Upper lobe of right lung (tissue), 1 donor: ENCODE data around the gene ERICH2. TPM values are rescaled to one million over a fixed set of nuclear protein-coding genes. Genes with fewer than 3 reads are reported as not detected.

ENCODE experiments used
- ATAC-seq: fragments of 200-7000 bp; cut with Tn5 transposase; one replicate; pipeline ENCODE4 v1.9.1; 2020; ENCODE audit warnings: mild to moderate bottlenecking, moderate library complexity
- DNase-seq: peaks from one replicate; pipeline ENCODE4 v3.0.0-alpha.2; 2020
- H3K27ac ChIP-seq: fragments of 200-600 bp; one replicate; pipeline ENCODE4 v1.8.0; 2022
- H3K27me3 ChIP-seq: fragments of 200-600 bp; one replicate; pipeline ENCODE4 v1.8.0; 2022; ENCODE audit warnings: mild to moderate bottlenecking
- H3K36me3 ChIP-seq: fragments of 200-600 bp; one replicate; pipeline ENCODE4 v1.8.0; 2022
- H3K4me1 ChIP-seq: fragments of 200-600 bp; one replicate; pipeline ENCODE4 v1.8.0; 2022
- H3K4me3 ChIP-seq: fragments of 200-600 bp; one replicate; pipeline ENCODE4 v1.8.0; 2022; ENCODE audit warnings: mild to moderate bottlenecking
- H3K9me3 ChIP-seq: fragments of 200-600 bp; one replicate; pipeline ENCODE4 v1.8.0; 2022
- CTCF ChIP-seq: fragments of 200-600 bp; IDR thresholded peaks from one replicate; pipeline ENCODE4 v1.8.0; 2022; ENCODE audit warnings: antibody characterized with exemption
- intact Hi-C: fragments of 100-400 bp; cut with DNase I; formaldehyde crosslinking; loops from one replicate; pipeline ENCODE4 v1.11.0; 2022
- total RNA-seq: library from RNA; stranded (reverse); fragmentation: NEBNext Ultra II Directional; extraction: Animal tissue kit (Norgen Biotek cat#: 25700); gene quantifications from one replicate; pipeline ENCODE4 v1.2.1, GENCODE V29; 2021
- donor health status: DM: no; HTN: yes; CAD: no; lungs with severe emphysema.

The ERICH2 gene
- total RNA-seq, 1 donor from 2014 or later: 5.6 TPM

- peaks cover 68% of the 10 kb centered on the region for H3K4me1 ChIP-seq
- TF ChIP-seq CTCF: no peak
- H3K4me3 ChIP-seq: no peak overlapping the region
- no peaks in the 10 kb centered on the region for H3K9me3 ChIP-seq
- DNase-seq (no peak), ATAC-seq (no peak)
- intact Hi-C loops: no loop called here
- no peak overlapping the region for H3K27ac ChIP-seq
- H3K36me3 ChIP-seq: no peaks in the 10 kb centered on the region
- H3K27me3 ChIP-seq: peaks cover 100% of the 10 kb centered on the region
Measured at GRCh38 chr2:170818752-170819470, 48.7 kb downstream of the ERICH2 start.

DNA sequence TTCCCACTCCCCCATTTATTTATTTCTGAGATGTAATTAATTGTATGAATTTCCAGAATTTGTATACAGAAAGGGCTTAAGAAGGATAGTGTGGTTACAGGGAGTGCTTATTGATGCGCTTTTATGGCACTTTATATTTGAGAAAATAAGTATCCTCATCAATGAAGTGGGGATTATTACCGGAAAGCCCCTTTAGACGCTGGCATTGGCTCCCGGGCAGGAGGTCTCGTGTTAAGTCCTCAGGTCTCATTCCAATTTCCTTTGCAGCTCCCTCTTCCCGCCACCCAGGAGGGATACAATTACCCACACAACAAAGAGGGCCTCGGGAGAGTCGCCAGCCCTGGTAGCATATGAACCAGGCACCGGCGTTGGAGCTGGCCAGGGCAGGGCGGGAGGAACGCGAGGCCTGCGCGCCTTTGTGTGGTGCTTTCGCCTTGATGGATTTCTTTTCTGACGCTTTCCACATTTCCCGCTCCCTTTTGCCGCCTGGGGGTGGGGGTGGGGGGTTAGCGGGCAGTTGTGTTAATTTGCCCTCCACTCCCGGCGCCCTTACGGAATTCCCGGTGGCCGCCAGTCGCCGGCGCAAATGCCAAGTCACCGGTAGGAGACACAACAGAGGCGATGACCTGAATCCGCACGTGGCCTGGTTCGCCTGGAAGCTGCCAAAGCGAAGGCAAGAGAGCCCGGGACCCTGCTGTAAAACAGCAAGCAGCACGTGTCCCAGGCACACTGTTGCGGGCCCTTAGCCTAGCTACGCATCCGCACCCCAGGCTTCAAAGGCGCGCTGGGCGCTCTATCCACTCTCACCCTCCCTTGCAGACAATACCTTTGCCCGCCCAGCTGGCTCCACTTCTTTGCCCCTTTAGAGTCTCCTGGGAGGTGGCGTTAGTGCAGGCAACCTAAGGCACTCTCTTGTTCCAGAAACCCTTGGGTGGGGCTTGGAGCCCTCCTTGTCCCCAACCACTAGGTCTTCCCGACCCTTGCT, 49.8 kb downstream of the ERICH2 start:
- DNase-seq: no peak
- no peak for ATAC-seq

DNA sequence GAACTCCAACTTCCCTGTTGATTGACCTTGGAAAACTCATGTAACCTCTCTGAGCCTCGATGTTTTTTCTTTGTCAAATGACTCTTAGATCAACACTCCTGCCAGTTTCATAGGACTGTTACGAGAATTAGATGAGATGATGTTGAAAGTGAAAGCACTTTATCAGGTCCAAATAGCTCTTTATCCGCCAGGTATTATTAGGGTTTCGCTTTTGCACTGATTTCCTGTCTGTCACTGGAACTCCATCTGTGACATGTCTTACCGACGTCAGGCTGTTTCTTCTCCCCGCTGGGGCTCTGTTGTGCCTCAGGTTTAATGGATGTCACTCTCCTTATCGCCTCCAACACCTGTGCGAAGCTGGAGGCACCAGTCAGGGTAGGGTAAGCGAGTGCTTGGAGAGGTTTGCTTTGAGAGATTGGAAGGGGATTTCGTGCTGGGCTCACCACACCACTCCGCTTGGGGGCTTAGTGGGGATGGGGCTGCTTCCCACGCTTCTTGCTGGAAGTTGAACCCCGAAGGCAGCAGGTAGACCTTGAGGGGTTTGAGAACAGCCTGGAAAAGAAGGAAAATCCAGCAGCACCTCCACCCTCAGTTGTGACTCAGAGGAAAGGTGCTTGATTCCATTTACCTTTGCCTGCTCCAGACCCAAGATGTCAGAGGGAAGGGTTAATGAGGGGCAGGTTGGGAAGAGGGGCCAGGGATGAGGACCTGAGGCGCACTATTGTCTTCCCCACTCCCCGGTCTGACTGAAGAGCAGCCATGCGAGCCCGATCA, 50.8 kb downstream of the ERICH2 start:
- H3K9me3 ChIP-seq: no peaks in the 10 kb centered on the region
- DNase-seq: no peak
- no peaks in the 10 kb centered on the region for H3K36me3 ChIP-seq
- H3K4me1 ChIP-seq: peaks cover 62% of the 10 kb centered on the region
- no peak for TF ChIP-seq CTCF
- intact Hi-C loops: no loop called here
- peaks cover 96% of the 10 kb centered on the region for H3K27me3 ChIP-seq
- no peak overlapping the region for H3K27ac ChIP-seq
- ATAC-seq: no peak
- H3K4me3 ChIP-seq: peak overlapping the region; percentile 29

More for the DNA sequence above, 49.8 kb downstream of the ERICH2 start:
- peaks cover 69% of the 10 kb centered on the region for H3K4me1 ChIP-seq
- H3K27me3 ChIP-seq: peaks cover 98% of the 10 kb centered on the region
- intact Hi-C loops: no loop called here
- no peaks in the 10 kb centered on the region for H3K9me3 ChIP-seq
- peak overlapping the region; percentile 29 for H3K4me3 ChIP-seq
- no peak for TF ChIP-seq CTCF
- no peaks in the 10 kb centered on the region for H3K36me3 ChIP-seq
- no peak overlapping the region for H3K27ac ChIP-seq

- H3K36me3 ChIP-seq: no peaks in the 10 kb centered on the region
- peaks cover 88% of the 10 kb centered on the region for H3K27me3 ChIP-seq
- ATAC-seq (no peak), DNase-seq (no peak)
- TF ChIP-seq CTCF: no peak
- intact Hi-C loops: no loop called here
- no peaks in the 10 kb centered on the region for H3K9me3 ChIP-seq
- H3K4me3 ChIP-seq: no peak overlapping the region
- H3K4me1 ChIP-seq: peaks cover 54% of the 10 kb centered on the region
- H3K27ac ChIP-seq: no peak overlapping the region
Measured at GRCh38 chr2:170821531-170822289, 51.5 kb downstream of the ERICH2 start.
